GM12864 (cell line): ENCODE data around the gene KLK2.

Experiments
- DNase-seq: peaks from one replicate; pipeline ENCODE4 v3.0.0-alpha.2; 2011; ENCODE audit warnings: low read depth
- H3K4me3 ChIP-seq: 2 replicates; pipeline ENCODE4 v1.5.1; 2011; ENCODE audit warnings: mild to moderate bottlenecking, low read depth, low read length, control low read depth
- CTCF ChIP-seq: IDR thresholded peaks from 2 replicates; pipeline ENCODE4 v1.5.1; 2011; ENCODE audit warnings: low read depth, mild to moderate bottlenecking, moderate library complexity, low read length, control low read depth, inconsistent platforms; ENCODE audit errors: missing control alignments

KLK2 gene

GRCh38 chr19:50859849-50860248, 13.4 kb upstream of the KLK2 start:
- no peak for TF ChIP-seq CTCF
- H3K4me3 ChIP-seq = no peak overlapping the region
- no peak for DNase-seq

GRCh38 chr19:50861010-50861409, 12.2 kb upstream of the KLK2 start:
- no peak overlapping the region for H3K4me3 ChIP-seq
- no peak for DNase-seq
- TF ChIP-seq CTCF = no peak

GRCh38 chr19:50861496-50862286, 11.5 kb upstream of the KLK2 start:
- H3K4me3 ChIP-seq = no peak overlapping the region
- no peak for DNase-seq
- TF ChIP-seq CTCF = no peak

GRCh38 chr19:50869479-50869878, 3.8 kb upstream of the KLK2 start:
- DNase-seq = no peak
- no peak overlapping the region for H3K4me3 ChIP-seq
- TF ChIP-seq CTCF = no peak

- no peak for TF ChIP-seq CTCF
- H3K4me3 ChIP-seq = no peak overlapping the region
- DNase-seq = no peak
These were observed 2.7 kb upstream of the KLK2 start for GRCh38 chr19:50870417-50871089.

GRCh38 chr19:50874211-50874610, 972 bp downstream of the KLK2 start:
- no peak overlapping the region for H3K4me3 ChIP-seq
- DNase-seq = no peak
- TF ChIP-seq CTCF = no peak
